GM23248 (cell line): Measurements from ENCODE around the gene SHROOM3.

ENCODE experiments used
- EZH2 ChIP-seq: fragments of 200-600 bp; sonication (generic); IDR thresholded peaks from 2 replicates; pipeline ENCODE4 v1.6.1; 2018; ENCODE audit warnings: antibody characterized with exemption, mild to moderate bottlenecking; ENCODE audit not compliant: insufficient read depth, poor library complexity, severe bottlenecking
- EZH2phosphoT487 ChIP-seq: fragments of 200-600 bp; sonication (generic); IDR thresholded peaks from 2 replicates; pipeline ENCODE4 v1.6.1; 2018; ENCODE audit warnings: antibody characterized with exemption, moderate library complexity, mild to moderate bottlenecking, low read depth; ENCODE audit not compliant: insufficient read depth

DNA sequence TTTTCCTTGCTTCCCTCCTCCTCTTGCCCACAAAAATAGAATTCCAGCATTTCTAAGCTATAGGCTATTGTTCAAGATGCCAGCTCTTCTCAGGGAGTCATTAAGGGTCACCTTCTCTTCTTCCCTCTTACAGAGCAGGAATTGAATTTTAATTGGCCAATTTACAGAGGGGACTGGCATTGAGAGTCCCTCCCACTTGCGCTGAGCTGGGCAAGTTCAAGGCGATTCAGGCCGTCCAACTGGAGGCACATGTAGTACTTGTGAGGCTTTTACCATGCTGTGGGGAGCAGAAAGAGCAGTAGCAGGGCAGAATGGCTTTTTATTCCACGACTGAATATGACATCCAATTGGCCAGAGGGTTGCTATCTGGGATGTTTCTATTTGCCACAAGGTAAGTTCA is 281.0 kb downstream of the SHROOM3 start:
- TF ChIP-seq EZH2: no peak
- TF ChIP-seq EZH2phosphoT487: no peak
